Suprapubic skin (tissue), 3 donors: Measurements from ENCODE around the gene CDKN1A.

ENCODE experiments used
- EP300 ChIP-seq: sonication (generic); formaldehyde crosslinking; IDR thresholded peaks from one replicate; pipeline ENCODE4 v1.6.1; 2017; ENCODE audit warnings: antibody characterized with exemption
- POLR2A ChIP-seq, 2 donors: fragments of 450-650 bp; IDR thresholded peaks; one replicate each; pipeline ENCODE4 v1.6.1; 2017; ENCODE audit warnings: antibody characterized with exemption in 2 of 2, mild to moderate bottlenecking in 2 of 2, moderate library complexity in 2 of 2
- TF ChIP-seq, protein P1 (sequence below), 2 donors: fragments of 200-600 bp in 1 of 2; fragments of 450-650 bp in 1 of 2; sonication (generic) in 1 of 2; IDR thresholded peaks; one replicate each; pipeline ENCODE4 v1.5.1; 2016 to 2019; ENCODE audit warnings: antibody characterized with exemption in 2 of 2, mild to moderate bottlenecking in 1 of 2, moderate library complexity in 1 of 2

DNA sequence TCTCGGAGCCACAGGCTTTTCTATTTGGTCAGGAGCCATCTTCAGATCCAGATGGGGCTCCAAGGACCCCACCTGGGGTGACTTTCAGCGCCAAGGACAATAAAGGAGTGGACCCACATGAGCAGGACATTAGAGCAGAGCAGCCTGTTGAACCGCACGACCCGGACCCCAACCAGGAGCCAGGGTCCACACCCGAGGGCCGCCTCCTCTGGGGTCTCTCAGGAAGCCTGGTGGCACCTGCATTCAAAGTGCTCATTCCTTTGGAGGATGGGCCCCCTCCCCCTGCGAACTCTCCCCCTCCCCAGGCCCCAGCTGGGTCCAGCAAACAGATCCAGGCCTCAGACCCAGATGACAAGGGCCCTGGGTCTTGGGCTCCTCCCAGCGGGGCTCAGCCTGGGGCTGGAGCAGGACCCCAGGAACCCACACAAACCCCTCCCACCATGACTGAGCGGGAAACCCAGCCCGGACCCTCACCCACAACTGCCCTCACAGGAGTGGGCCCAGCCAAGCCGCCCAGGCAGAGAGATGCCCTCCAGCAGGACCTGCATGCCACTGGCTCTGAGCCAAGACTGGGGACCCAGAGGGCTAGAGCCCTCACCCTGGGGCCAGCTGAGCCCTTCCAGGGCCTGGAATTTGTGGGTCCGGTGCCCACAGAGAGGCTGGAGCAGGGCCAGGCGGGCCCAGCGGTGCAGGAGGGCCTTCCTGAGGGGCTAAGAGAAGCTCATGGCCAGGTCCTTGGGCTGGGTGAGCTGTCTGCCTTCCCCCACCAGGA is 43.0 kb downstream of the CDKN1A start:
- TF ChIP-seq EP300 (no peak), POLR2A (IDR thresholded peaks at IDR 0.05) (no peak)
- TF ChIP-seq, protein P1, sequence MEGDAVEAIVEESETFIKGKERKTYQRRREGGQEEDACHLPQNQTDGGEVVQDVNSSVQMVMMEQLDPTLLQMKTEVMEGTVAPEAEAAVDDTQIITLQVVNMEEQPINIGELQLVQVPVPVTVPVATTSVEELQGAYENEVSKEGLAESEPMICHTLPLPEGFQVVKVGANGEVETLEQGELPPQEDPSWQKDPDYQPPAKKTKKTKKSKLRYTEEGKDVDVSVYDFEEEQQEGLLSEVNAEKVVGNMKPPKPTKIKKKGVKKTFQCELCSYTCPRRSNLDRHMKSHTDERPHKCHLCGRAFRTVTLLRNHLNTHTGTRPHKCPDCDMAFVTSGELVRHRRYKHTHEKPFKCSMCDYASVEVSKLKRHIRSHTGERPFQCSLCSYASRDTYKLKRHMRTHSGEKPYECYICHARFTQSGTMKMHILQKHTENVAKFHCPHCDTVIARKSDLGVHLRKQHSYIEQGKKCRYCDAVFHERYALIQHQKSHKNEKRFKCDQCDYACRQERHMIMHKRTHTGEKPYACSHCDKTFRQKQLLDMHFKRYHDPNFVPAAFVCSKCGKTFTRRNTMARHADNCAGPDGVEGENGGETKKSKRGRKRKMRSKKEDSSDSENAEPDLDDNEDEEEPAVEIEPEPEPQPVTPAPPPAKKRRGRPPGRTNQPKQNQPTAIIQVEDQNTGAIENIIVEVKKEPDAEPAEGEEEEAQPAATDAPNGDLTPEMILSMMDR (IDR thresholded peaks at IDR 0.05), result no peak
